HepG2 (cell line): ENCODE measurements around the gene ZSWIM6. TPM values are rescaled to one million over a fixed set of nuclear protein-coding genes. Genes with fewer than 3 reads are reported as not detected.

Source experiments
- ATAC-seq: fragments of 200-7000 bp; cut with Tn5 transposase; 3 replicates; pipeline ENCODE4 v1.9.1; 2020; ENCODE audit warnings: mild to moderate bottlenecking, moderate library complexity
- BruUV-seq: library from RNA; stranded (reverse); fragments of 400-500 nt; replicated peaks from 2 replicates; lab custom pipeline; 2021; lab: Mats Ljungman, UMichigan
- CTCF ChIA-PET: fragments of 300-600 bp; formaldehyde crosslinking; extraction: SDS; loops from one replicate; lab custom pipeline; 2021; ENCODE audit warnings: low total read pairs, inconsistent platforms, low intra/inter-chr PET ratio; lab: Yijun Ruan, JAX
- POLR2A ChIA-PET: fragments of 350-600 bp; sonication (Branson Sonifier 250); formaldehyde crosslinking; loops from one replicate; lab custom pipeline; 2020; ENCODE audit warnings: antibody characterized with exemption, inconsistent platforms; lab: Yijun Ruan, JAX
- DNase-seq: peaks from one replicate; pipeline ENCODE4 v3.0.0-alpha.2; 2015; ENCODE audit warnings: low spot score
- FAIRE-seq: peaks from 3 replicates; lab custom pipeline; 2011; peaks lifted over from hg19 to GRCh38; lab: Jason Lieb, UNC
- H2AFZ ChIP-seq: one replicate; pipeline ENCODE4 v1.6.1; 2011; ENCODE audit warnings: low read length, inconsistent platforms
- H3K27ac ChIP-seq: fragments of 300-600 bp; 3 replicates; pipeline ENCODE4 v1.8.0; 2011; ENCODE audit warnings: mixed run types, mild to moderate bottlenecking, mixed read lengths, low read length, inconsistent platforms; ENCODE audit not compliant: insufficient read depth; ENCODE audit errors: extremely low read length
- H3K27me3 ChIP-seq, 2 experiments: fragments of 200-600 bp in 1 of 2; 2 replicates in 1 of 2; 3 replicates in 1 of 2; pipeline versions ENCODE4 v1.6.0 to v1.8.0; 2011; ENCODE audit warnings: low read length in 2 of 2, mild to moderate bottlenecking in 2 of 2, moderate library complexity in 2 of 2, inconsistent platforms in 1 of 2; ENCODE audit not compliant: insufficient read depth in 2 of 2, control insufficient read depth in 1 of 2
- H3K36me3 ChIP-seq, 2 experiments: fragments of 200-600 bp in 1 of 2; replicated peaks in 1 of 2; 2 replicates in 1 of 2; 3 replicates in 1 of 2; pipeline versions ENCODE4 v1.5.1 to v1.8.0; 2011; ENCODE audit warnings: low read length in 2 of 2, inconsistent platforms in 1 of 2; ENCODE audit not compliant: insufficient read depth in 2 of 2, control insufficient read depth in 1 of 2
- H3K4me1 ChIP-seq: 2 replicates; pipeline ENCODE4 v1.5.1; 2012; ENCODE audit warnings: low read length, inconsistent platforms; ENCODE audit not compliant: insufficient read depth
- H3K4me2 ChIP-seq: 2 replicates; pipeline ENCODE4 v1.6.0; 2011; ENCODE audit warnings: low read depth, low read length, inconsistent platforms
- H3K4me3 ChIP-seq, 3 experiments: fragments of 200-600 bp in 1 of 3; sonication (generic), shearing (Covaris generic) in 1 of 3; replicated peaks in 1 of 3; 2 replicates each; pipeline ENCODE4 v1.5.1; 2011 to 2016; ENCODE audit warnings: low read length in 3 of 3, inconsistent platforms in 2 of 3, low read depth in 2 of 3, mild to moderate bottlenecking in 2 of 3, control low read depth in 1 of 3, mixed read lengths in 1 of 3; ENCODE audit not compliant: insufficient read depth in 1 of 3
- H3K79me2 ChIP-seq: one replicate; pipeline ENCODE4 v1.6.1; 2011; ENCODE audit warnings: low read length, inconsistent platforms; ENCODE audit not compliant: insufficient read depth
- H3K9ac ChIP-seq: 2 replicates; pipeline ENCODE4 v1.6.0; 2011; ENCODE audit warnings: mild to moderate bottlenecking, low read depth, low read length, inconsistent platforms; ENCODE audit not compliant: insufficient read depth
- H3K9me3 ChIP-seq: 2 replicates; pipeline ENCODE4 v1.5.1; 2012; ENCODE audit warnings: mild to moderate bottlenecking, low read length
- H4K20me1 ChIP-seq: 2 replicates; pipeline ENCODE4 v1.6.0; 2011; ENCODE audit warnings: inconsistent platforms, mild to moderate bottlenecking, low read length, moderate library complexity; ENCODE audit not compliant: insufficient read depth
- ATF7 ChIP-seq, 2 experiments: fragments of 450-650 bp in 1 of 2; sonication (generic) in 1 of 2; formaldehyde crosslinking in 1 of 2; IDR thresholded peaks; 2 replicates each; pipeline versions ENCODE4 v1.4.0 to v1.6.1; 2016 to 2020; ENCODE audit warnings: antibody characterized with exemption in 1 of 2, mild to moderate bottlenecking in 1 of 2, missing genetic modification reagents in 1 of 2
- CCDC6 ChIP-seq: sonication (generic); formaldehyde crosslinking; IDR thresholded peaks from 2 replicates; pipeline ENCODE4 v1.8.1; 2022; ENCODE audit warnings: mild to moderate bottlenecking, missing genetic modification reagents, moderate library complexity
- DRAP1 ChIP-seq: IDR thresholded peaks from 2 replicates; pipeline ENCODE4 v1.6.1; 2016; ENCODE audit warnings: missing genetic modification reagents, missing compliant biosample characterization
- WIZ ChIP-seq: sonication (generic); formaldehyde crosslinking; IDR thresholded peaks from 2 replicates; pipeline ENCODE4 v1.5.1; 2020; ENCODE audit warnings: mild to moderate bottlenecking, missing genetic modification reagents
- ZNF143 ChIP-seq: sonication (generic); formaldehyde crosslinking; IDR thresholded peaks from 2 replicates; pipeline ENCODE4 v1.4.0; 2020; ENCODE audit warnings: missing genetic modification reagents
- ZNF234 ChIP-seq: sonication (generic); formaldehyde crosslinking; conservative IDR thresholded peaks from 2 replicates; pipeline ENCODE4 v1.5.1; 2020; ENCODE audit warnings: mild to moderate bottlenecking, missing genetic modification reagents
- ZNF512 ChIP-seq: sonication (generic); formaldehyde crosslinking; IDR thresholded peaks from 2 replicates; pipeline ENCODE4 v1.4.0; 2020; ENCODE audit warnings: mild to moderate bottlenecking, missing genetic modification reagents
- WGBS: methylation state at CpG from one replicate; pipeline ENCODE4 v1.1.6; 2017; ENCODE audit warnings: low lambda C conversion rate; 5-methylcytosine and 5-hydroxymethylcytosine counted together
- in situ Hi-C: cut with HindIII; loops from 2 replicates; pipeline ENCODE4 v1.10.0; 2017; ENCODE audit warnings: low pct_unique_long_range_greater_than_20kb; ENCODE audit not compliant: extremely low pct_ligation_motif_present
- intact Hi-C: fragments of 100-400 bp; cut with micrococcal nuclease; formaldehyde crosslinking; loops from one replicate; pipeline ENCODE4 v1.10.0; 2022; ENCODE audit not compliant: unreplicated experiment
- polyA plus RNA-seq, 8 experiments: library from polyadenylated mRNA; depleted of rRNA in 3 of 8; stranded (reverse) in 7 of 8; unstranded in 1 of 8; fragments of >200 nt; fragmentation: Illumina TruSeq in 4 of 8; extraction: Trizol in 4 of 8; gene quantifications; 2 replicates each; pipeline versions ENCODE4 v1.2.1 to v1.2.3, GENCODE V29; 2011 to 2016; ENCODE audit warnings: low read depth in 4 of 8, missing spikeins in 1 of 8, mixed read lengths in 1 of 8; ENCODE audit not compliant: insufficient read depth in 1 of 8
- total RNA-seq, 5 experiments: library from RNA; depleted of rRNA; stranded (reverse); fragments of >200 nt; fragmentation: Illumina TruSeq; extraction: Trizol; gene quantifications; 2 replicates each; pipeline ENCODE4 v1.2.3, GENCODE V29; 2016; ENCODE audit warnings: low read depth in 1 of 5
- TF ChIP-seq, protein P1 (sequence below): sonication (generic); formaldehyde crosslinking; IDR thresholded peaks from 2 replicates; pipeline ENCODE4 v1.4.0; 2020; ENCODE audit warnings: missing genetic modification reagents, borderline replicate concordance

ZSWIM6 gene
- total and polyA plus RNA-seq, 2 of the 13 experiments (the other 11 are each of a cell fraction or from before 2014, with no cell fraction given): 0.82 to 1.9 TPM

DNA sequence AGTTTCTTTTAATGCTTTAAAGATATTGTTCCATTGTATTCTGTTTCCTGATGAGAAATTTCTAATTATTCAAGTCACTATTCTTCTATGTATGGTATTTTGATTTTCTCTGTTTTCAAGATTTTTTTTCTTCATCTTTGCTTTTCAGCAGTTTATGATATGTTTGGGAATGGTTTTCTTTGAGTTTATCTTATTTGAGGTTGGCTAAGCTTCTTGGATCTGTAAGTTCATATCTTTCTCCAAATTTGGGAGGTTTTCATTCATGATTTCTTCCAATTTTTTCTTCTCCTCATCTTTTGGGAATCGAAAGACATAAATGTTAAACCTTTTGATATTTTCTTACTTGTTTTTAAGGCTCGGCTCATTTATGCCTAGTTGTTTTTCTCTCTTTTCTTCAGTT lies 184.9 kb downstream of the ZSWIM6 start:
- WGBS: 56% methylated on average over 2 of the region's 2 CpGs
- Histone ChIP-seq H3K79me2 (no peaks in the 10 kb centered on the region), H2AFZ (no peak overlapping the region), H3K27me3 (no peaks in the 10 kb centered on the region), H3K4me3 (no peak overlapping the region), H3K4me1 (no peaks in the 10 kb centered on the region), H3K36me3 (no peaks in the 10 kb centered on the region), H3K27ac (no peak overlapping the region), H3K4me2 (no peak overlapping the region), H3K9me3 (no peaks in the 10 kb centered on the region), H4K20me1 (no peaks in the 10 kb centered on the region), H3K9ac (no peak overlapping the region)
- no TSS peak for BruUV-seq
- POLR2A ChIA-PET: no interaction called here
- CTCF ChIA-PET: no interaction called here
- in situ Hi-C loops (no loop called here), intact Hi-C loops (no loop called here)
- ATAC-seq (no peak), FAIRE-seq (no peak), DNase-seq (no peak)
- TF ChIP-seq ATF7 (IDR thresholded peaks at IDR 0.05) (0 out of 2 replicates have a peak, but pooled peaks have one; percentile 2), ATF7 (CRISPR knock-in tag; IDR thresholded peaks at IDR 0.05) (no peak), ZNF512 (CRISPR knock-in tag) (no peak), ZNF143 (CRISPR knock-in tag) (no peak), ZNF234 (CRISPR knock-in tag) (no peak)

DNA sequence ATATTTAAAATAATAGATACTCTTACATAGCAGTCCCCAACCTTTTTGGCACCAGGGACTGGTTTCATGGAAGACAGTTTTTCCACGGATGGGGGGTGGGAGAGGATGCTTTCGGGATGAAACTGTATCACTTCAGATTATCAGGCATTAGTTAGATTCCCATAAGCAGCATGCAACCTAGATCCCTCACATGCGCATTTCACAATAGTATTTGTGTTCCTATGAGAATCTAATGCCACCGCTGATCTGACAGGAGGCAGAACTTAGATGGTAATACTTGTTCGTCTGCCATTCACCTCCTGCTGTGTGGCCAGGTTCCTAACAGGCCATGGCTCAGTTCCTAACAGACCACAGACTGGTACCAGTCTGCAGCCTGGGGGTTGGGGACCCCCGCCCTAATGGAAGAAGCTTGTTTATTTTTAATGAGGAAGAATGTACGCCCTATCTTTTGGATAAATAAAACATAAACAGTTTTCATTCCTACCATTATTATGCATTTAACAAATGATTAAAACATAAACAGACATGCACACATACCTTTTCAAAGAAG lies 187.7 kb downstream of the ZSWIM6 start:
- WGBS: 63% methylated on average over 7 of the region's 7 CpGs
- FAIRE-seq: no peak

More for the DNA sequence above, 187.7 kb downstream of the ZSWIM6 start:
- no peaks in the 10 kb centered on the region for H3K4me1 ChIP-seq
- H3K36me3 ChIP-seq: no peaks in the 10 kb centered on the region
- H3K4me2 ChIP-seq: no peak overlapping the region
- CTCF ChIA-PET: no interaction called here
- no peak overlapping the region for H3K4me3 ChIP-seq
- intact Hi-C loops (no loop called here), in situ Hi-C loops (no loop called here)
- H3K9me3 ChIP-seq: no peaks in the 10 kb centered on the region
- no peaks in the 10 kb centered on the region for H3K79me2 ChIP-seq
- no peak for ATAC-seq
- H2AFZ ChIP-seq: no peak overlapping the region
- H3K27me3 ChIP-seq: no peaks in the 10 kb centered on the region
- H3K27ac ChIP-seq: no peak overlapping the region
- H4K20me1 ChIP-seq: no peaks in the 10 kb centered on the region
- no peak for DNase-seq
- TF ChIP-seq DRAP1 (CRISPR knock-in tag) (no peak), WIZ (CRISPR knock-in tag) (no peak), CCDC6 (no peak)
- TF ChIP-seq, protein P1, sequence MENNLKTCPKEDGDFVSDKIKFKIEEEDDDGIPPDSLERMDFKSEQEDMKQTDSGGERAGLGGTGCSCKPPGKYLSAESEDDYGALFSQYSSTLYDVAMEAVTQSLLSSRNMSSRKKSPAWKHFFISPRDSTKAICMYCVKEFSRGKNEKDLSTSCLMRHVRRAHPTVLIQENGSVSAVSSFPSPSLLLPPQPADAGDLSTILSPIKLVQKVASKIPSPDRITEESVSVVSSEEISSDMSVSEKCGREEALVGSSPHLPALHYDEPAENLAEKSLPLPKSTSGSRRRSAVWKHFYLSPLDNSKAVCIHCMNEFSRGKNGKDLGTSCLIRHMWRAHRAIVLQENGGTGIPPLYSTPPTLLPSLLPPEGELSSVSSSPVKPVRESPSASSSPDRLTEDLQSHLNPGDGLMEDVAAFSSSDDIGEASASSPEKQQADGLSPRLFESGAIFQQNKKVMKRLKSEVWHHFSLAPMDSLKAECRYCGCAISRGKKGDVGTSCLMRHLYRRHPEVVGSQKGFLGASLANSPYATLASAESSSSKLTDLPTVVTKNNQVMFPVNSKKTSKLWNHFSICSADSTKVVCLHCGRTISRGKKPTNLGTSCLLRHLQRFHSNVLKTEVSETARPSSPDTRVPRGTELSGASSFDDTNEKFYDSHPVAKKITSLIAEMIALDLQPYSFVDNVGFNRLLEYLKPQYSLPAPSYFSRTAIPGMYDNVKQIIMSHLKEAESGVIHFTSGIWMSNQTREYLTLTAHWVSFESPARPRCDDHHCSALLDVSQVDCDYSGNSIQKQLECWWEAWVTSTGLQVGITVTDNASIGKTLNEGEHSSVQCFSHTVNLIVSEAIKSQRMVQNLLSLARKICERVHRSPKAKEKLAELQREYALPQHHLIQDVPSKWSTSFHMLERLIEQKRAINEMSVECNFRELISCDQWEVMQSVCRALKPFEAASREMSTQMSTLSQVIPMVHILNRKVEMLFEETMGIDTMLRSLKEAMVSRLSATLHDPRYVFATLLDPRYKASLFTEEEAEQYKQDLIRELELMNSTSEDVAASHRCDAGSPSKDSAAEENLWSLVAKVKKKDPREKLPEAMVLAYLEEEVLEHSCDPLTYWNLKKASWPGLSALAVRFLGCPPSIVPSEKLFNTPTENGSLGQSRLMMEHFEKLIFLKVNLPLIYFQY (CRISPR knock-in tag): no peak
- no TSS peak for BruUV-seq
- POLR2A ChIA-PET: no interaction called here
- H3K9ac ChIP-seq: no peak overlapping the region
